HepG2 (cell line): ENCODE results near the gene RPSA. TPM values are rescaled to one million over a fixed set of nuclear protein-coding genes. Genes with fewer than 3 reads are reported as not detected.

Source experiments
- ATAC-seq: fragments of 200-7000 bp; cut with Tn5 transposase; 3 replicates; pipeline ENCODE4 v1.9.1; 2020; ENCODE audit warnings: mild to moderate bottlenecking, moderate library complexity
- BruUV-seq: library from RNA; stranded (reverse); fragments of 400-500 nt; replicated peaks from 2 replicates; lab custom pipeline; 2021; lab: Mats Ljungman, UMichigan
- CTCF ChIA-PET: fragments of 300-600 bp; formaldehyde crosslinking; extraction: SDS; loops from one replicate; lab custom pipeline; 2021; ENCODE audit warnings: low total read pairs, inconsistent platforms, low intra/inter-chr PET ratio; lab: Yijun Ruan, JAX
- POLR2A ChIA-PET: fragments of 350-600 bp; sonication (Branson Sonifier 250); formaldehyde crosslinking; loops from one replicate; lab custom pipeline; 2020; ENCODE audit warnings: antibody characterized with exemption, inconsistent platforms; lab: Yijun Ruan, JAX
- DNase-seq: peaks from one replicate; pipeline ENCODE4 v3.0.0-alpha.2; 2015; ENCODE audit warnings: low spot score
- FAIRE-seq: peaks from 3 replicates; lab custom pipeline; 2011; peaks lifted over from hg19 to GRCh38; lab: Jason Lieb, UNC
- H2AFZ ChIP-seq: one replicate; pipeline ENCODE4 v1.6.1; 2011; ENCODE audit warnings: low read length, inconsistent platforms
- H3K27ac ChIP-seq: fragments of 300-600 bp; 3 replicates; pipeline ENCODE4 v1.8.0; 2011; ENCODE audit warnings: mixed run types, mild to moderate bottlenecking, mixed read lengths, low read length, inconsistent platforms; ENCODE audit not compliant: insufficient read depth; ENCODE audit errors: extremely low read length
- H3K27me3 ChIP-seq, 2 experiments: fragments of 200-600 bp in 1 of 2; 2 replicates in 1 of 2; 3 replicates in 1 of 2; pipeline versions ENCODE4 v1.6.0 to v1.8.0; 2011; ENCODE audit warnings: low read length in 2 of 2, mild to moderate bottlenecking in 2 of 2, moderate library complexity in 2 of 2, inconsistent platforms in 1 of 2; ENCODE audit not compliant: insufficient read depth in 2 of 2, control insufficient read depth in 1 of 2
- H3K36me3 ChIP-seq, 2 experiments: fragments of 200-600 bp in 1 of 2; replicated peaks in 1 of 2; 2 replicates in 1 of 2; 3 replicates in 1 of 2; pipeline versions ENCODE4 v1.5.1 to v1.8.0; 2011; ENCODE audit warnings: low read length in 2 of 2, inconsistent platforms in 1 of 2; ENCODE audit not compliant: insufficient read depth in 2 of 2, control insufficient read depth in 1 of 2
- H3K4me1 ChIP-seq: 2 replicates; pipeline ENCODE4 v1.5.1; 2012; ENCODE audit warnings: low read length, inconsistent platforms; ENCODE audit not compliant: insufficient read depth
- H3K4me2 ChIP-seq: 2 replicates; pipeline ENCODE4 v1.6.0; 2011; ENCODE audit warnings: low read depth, low read length, inconsistent platforms
- H3K4me3 ChIP-seq, 3 experiments: fragments of 200-600 bp in 1 of 3; sonication (generic), shearing (Covaris generic) in 1 of 3; replicated peaks in 1 of 3; 2 replicates each; pipeline ENCODE4 v1.5.1; 2011 to 2016; ENCODE audit warnings: low read length in 3 of 3, inconsistent platforms in 2 of 3, low read depth in 2 of 3, mild to moderate bottlenecking in 2 of 3, control low read depth in 1 of 3, mixed read lengths in 1 of 3; ENCODE audit not compliant: insufficient read depth in 1 of 3
- H3K79me2 ChIP-seq: one replicate; pipeline ENCODE4 v1.6.1; 2011; ENCODE audit warnings: low read length, inconsistent platforms; ENCODE audit not compliant: insufficient read depth
- H3K9ac ChIP-seq: 2 replicates; pipeline ENCODE4 v1.6.0; 2011; ENCODE audit warnings: mild to moderate bottlenecking, low read depth, low read length, inconsistent platforms; ENCODE audit not compliant: insufficient read depth
- H3K9me3 ChIP-seq: 2 replicates; pipeline ENCODE4 v1.5.1; 2012; ENCODE audit warnings: mild to moderate bottlenecking, low read length
- H4K20me1 ChIP-seq: 2 replicates; pipeline ENCODE4 v1.6.0; 2011; ENCODE audit warnings: inconsistent platforms, mild to moderate bottlenecking, low read length, moderate library complexity; ENCODE audit not compliant: insufficient read depth
- CREB1 ChIP-seq, 2 experiments: fragments of 450-650 bp in 1 of 2; IDR thresholded peaks; 2 replicates each; pipeline ENCODE4 v1.6.1; 2016 to 2017; ENCODE audit warnings: control low read depth in 1 of 2, mild to moderate bottlenecking in 1 of 2, missing compliant biosample characterization in 1 of 2, missing genetic modification characterization in 1 of 2
- HOXA3 ChIP-seq: sonication (generic); formaldehyde crosslinking; IDR thresholded peaks from 2 replicates; pipeline ENCODE4 v1.5.0; 2020; ENCODE audit warnings: missing genetic modification reagents
- KLF13 ChIP-seq: sonication (generic); formaldehyde crosslinking; IDR thresholded peaks from 2 replicates; pipeline ENCODE4 v1.4.0; 2020; ENCODE audit warnings: mild to moderate bottlenecking, missing genetic modification reagents
- MLLT10 ChIP-seq: sonication (generic); formaldehyde crosslinking; IDR thresholded peaks from 2 replicates; pipeline ENCODE4 v1.4.0; 2020; ENCODE audit warnings: missing genetic modification reagents
- RORA ChIP-seq: sonication (generic); formaldehyde crosslinking; IDR thresholded peaks from 2 replicates; pipeline ENCODE4 v1.5.0; 2020; ENCODE audit warnings: mild to moderate bottlenecking, missing genetic modification reagents, moderate library complexity
- SMAD3 ChIP-seq: sonication (generic); formaldehyde crosslinking; IDR thresholded peaks from 2 replicates; pipeline ENCODE4 v1.4.0; 2020; ENCODE audit warnings: missing genetic modification reagents
- STAT6 ChIP-seq: sonication (generic); formaldehyde crosslinking; IDR thresholded peaks from 2 replicates; pipeline ENCODE4 v1.4.0; 2020; ENCODE audit warnings: missing genetic modification reagents, mild to moderate bottlenecking, borderline replicate concordance
- SYNCRIP ChIP-seq: fragments of 200-400 bp; formaldehyde crosslinking; IDR thresholded peaks from 2 replicates; pipeline ENCODE4 v1.6.1; 2018; ENCODE audit warnings: mild to moderate bottlenecking, low read depth, low read length; ENCODE audit not compliant: insufficient read depth
- ZNF567 ChIP-seq: sonication (generic); formaldehyde crosslinking; IDR thresholded peaks from 2 replicates; pipeline ENCODE4 v1.8.1; 2023; ENCODE audit warnings: mild to moderate bottlenecking, missing genetic modification reagents, borderline replicate concordance
- ZNF619 ChIP-seq: sonication (generic); formaldehyde crosslinking; IDR thresholded peaks from 2 replicates; pipeline ENCODE4 v1.4.0; 2020; ENCODE audit warnings: mild to moderate bottlenecking, missing genetic modification reagents
- ZNF678 ChIP-seq: sonication (generic); formaldehyde crosslinking; IDR thresholded peaks from 2 replicates; pipeline ENCODE4 v1.4.0; 2020; ENCODE audit warnings: mild to moderate bottlenecking, missing genetic modification reagents
- ZNF777 ChIP-seq: sonication (generic); formaldehyde crosslinking; IDR thresholded peaks from 2 replicates; pipeline ENCODE4 v1.4.0; 2020; ENCODE audit warnings: missing genetic modification reagents
- ZSCAN25 ChIP-seq: sonication (generic); formaldehyde crosslinking; IDR thresholded peaks from 2 replicates; pipeline ENCODE4 v1.8.0; 2022; ENCODE audit warnings: mild to moderate bottlenecking, missing genetic modification reagents
- WGBS: methylation state at CpG from one replicate; pipeline ENCODE4 v1.1.6; 2017; ENCODE audit warnings: low lambda C conversion rate; 5-methylcytosine and 5-hydroxymethylcytosine counted together
- in situ Hi-C: cut with HindIII; loops from 2 replicates; pipeline ENCODE4 v1.10.0; 2017; ENCODE audit warnings: low pct_unique_long_range_greater_than_20kb; ENCODE audit not compliant: extremely low pct_ligation_motif_present
- intact Hi-C: fragments of 100-400 bp; cut with micrococcal nuclease; formaldehyde crosslinking; loops from one replicate; pipeline ENCODE4 v1.10.0; 2022; ENCODE audit not compliant: unreplicated experiment
- polyA plus RNA-seq, 8 experiments: library from polyadenylated mRNA; depleted of rRNA in 3 of 8; stranded (reverse) in 7 of 8; unstranded in 1 of 8; fragments of >200 nt; fragmentation: Illumina TruSeq in 4 of 8; extraction: Trizol in 4 of 8; gene quantifications; 2 replicates each; pipeline versions ENCODE4 v1.2.1 to v1.2.3, GENCODE V29; 2011 to 2016; ENCODE audit warnings: low read depth in 4 of 8, missing spikeins in 1 of 8, mixed read lengths in 1 of 8; ENCODE audit not compliant: insufficient read depth in 1 of 8
- total RNA-seq, 5 experiments: library from RNA; depleted of rRNA; stranded (reverse); fragments of >200 nt; fragmentation: Illumina TruSeq; extraction: Trizol; gene quantifications; 2 replicates each; pipeline ENCODE4 v1.2.3, GENCODE V29; 2016; ENCODE audit warnings: low read depth in 1 of 5

The RPSA gene
- total and polyA plus RNA-seq, 2 of the 13 experiments (the other 11 are each of a cell fraction or from before 2014, with no cell fraction given), result 1,683 to 3,226 TPM

- CTCF ChIA-PET, result no interaction called here
- H3K4me3 ChIP-seq, result no peak overlapping the region
- no peak overlapping the region for H2AFZ ChIP-seq
- no peak overlapping the region for H3K9ac ChIP-seq
- no peaks in the 10 kb centered on the region for H4K20me1 ChIP-seq
- intact Hi-C loops, result no loop called here
- no peak for DNase-seq
- 93% methylated on average over 4 of the region's 4 CpGs for WGBS
- BruUV-seq, result no TSS peak
- H3K4me2 ChIP-seq, result no peak overlapping the region
- no peaks in the 10 kb centered on the region for H3K27me3 ChIP-seq
- in situ Hi-C loops, result no loop called here
- H3K27ac ChIP-seq, result no peak overlapping the region
- no peaks in the 10 kb centered on the region for H3K9me3 ChIP-seq
- POLR2A ChIA-PET, result no interaction called here
- no peak for FAIRE-seq
- H3K36me3 ChIP-seq, result peaks cover 5 to 33% of the 10 kb centered on the region in 2 experiments
- TF ChIP-seq ZSCAN25 (no peak), ZNF678 (CRISPR knock-in tag) (no peak)
- no peaks in the 10 kb centered on the region for H3K79me2 ChIP-seq
- peaks cover 10% of the 10 kb centered on the region for H3K4me1 ChIP-seq
- ATAC-seq, result peak; percentile 32; the same call in 2 of the 3 replicates
Observed at GRCh38 chr3:39398700-39399099, 7.8 kb upstream of the RPSA start.

GRCh38 chr3:39401983-39402382 is 4.5 kb upstream of the RPSA start:
- Histone ChIP-seq H3K36me3 (peaks cover 0 to 7% of the 10 kb centered on the region in 2 experiments; a peak in 2 of 5 replicates), H3K27ac (no peak overlapping the region), H3K4me2 (no peak overlapping the region), H3K79me2 (peaks cover 5% of the 10 kb centered on the region), H3K4me1 (peaks cover 36% of the 10 kb centered on the region), H3K9me3 (no peaks in the 10 kb centered on the region), H3K9ac (no peak overlapping the region), H2AFZ (no peak overlapping the region), H3K27me3 (no peaks in the 10 kb centered on the region; a peak in 1 of 5 replicates), H3K4me3 (no peak overlapping the region), H4K20me1 (peaks cover 4% of the 10 kb centered on the region; the same call in 1 of the 2 replicates)
- ATAC-seq (no peak), FAIRE-seq (no peak), DNase-seq (no peak)
- ChIA-PET CTCF (no interaction called here), POLR2A (interaction anchor here (1.3 kb wide), 1 partner anchor 18 kb away, joined by 3 read pairs; no protein-coding TSS in a partner anchor)
- intact Hi-C loops, result no loop called here
- no TSS peak for BruUV-seq
- TF ChIP-seq HOXA3 (CRISPR knock-in tag) (no peak), ZNF777 (no peak), STAT6 (CRISPR knock-in tag) (no peak), SMAD3 (CRISPR knock-in tag) (no peak), SYNCRIP (no peak), ZNF567 (CRISPR knock-in tag) (no peak), MLLT10 (CRISPR knock-in tag) (no peak), KLF13 (CRISPR knock-in tag) (no peak), ZNF619 (CRISPR knock-in tag) (no peak), RORA (CRISPR knock-in tag) (no peak), CREB1 (IDR thresholded peaks at IDR 0.05) (no peak), CREB1 (CRISPR knock-in tag; IDR thresholded peaks at IDR 0.05) (no peak)
- in situ Hi-C loops, result no loop called here
- 57% methylated on average over 2 of the region's 2 CpGs for WGBS
